ENCODE results near the gene MUC4.

DNA sequence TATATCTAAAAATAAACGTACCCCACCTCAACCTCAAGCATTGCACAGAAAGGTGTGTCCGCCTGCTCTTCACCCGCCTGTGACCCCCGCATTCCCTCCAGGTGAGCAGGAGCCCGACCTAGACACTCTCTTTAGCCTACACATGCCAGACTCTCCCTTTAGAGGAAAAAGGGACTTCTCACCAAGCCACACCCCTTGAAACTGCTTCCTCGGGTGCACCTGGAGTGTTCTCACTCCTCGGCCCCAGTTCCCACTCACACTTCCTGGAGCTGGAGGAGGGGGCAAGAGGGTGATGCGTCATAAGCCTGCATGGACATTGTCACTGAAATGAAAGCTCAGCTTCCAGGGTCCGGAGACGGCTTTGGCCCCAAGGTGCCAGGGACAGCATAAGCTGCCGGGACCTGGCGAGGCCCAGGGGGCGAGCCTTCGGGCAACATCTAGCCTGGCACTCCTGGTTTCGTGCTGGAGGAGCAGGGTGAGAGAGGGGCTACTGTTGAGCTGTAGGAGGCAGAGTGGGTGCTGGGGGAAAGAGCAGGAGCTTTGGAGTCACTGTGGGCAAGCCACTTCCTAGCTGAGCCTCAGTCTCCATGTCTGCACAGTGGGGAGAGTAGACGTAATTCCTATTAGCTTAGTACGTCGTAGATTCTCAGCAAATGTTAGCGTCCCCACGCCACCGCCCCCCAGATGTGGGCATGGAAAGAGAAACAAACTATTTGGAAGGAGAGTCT is 9.8 kb upstream of the MUC4 start:
- TF ChIP-seq, protein P1, sequence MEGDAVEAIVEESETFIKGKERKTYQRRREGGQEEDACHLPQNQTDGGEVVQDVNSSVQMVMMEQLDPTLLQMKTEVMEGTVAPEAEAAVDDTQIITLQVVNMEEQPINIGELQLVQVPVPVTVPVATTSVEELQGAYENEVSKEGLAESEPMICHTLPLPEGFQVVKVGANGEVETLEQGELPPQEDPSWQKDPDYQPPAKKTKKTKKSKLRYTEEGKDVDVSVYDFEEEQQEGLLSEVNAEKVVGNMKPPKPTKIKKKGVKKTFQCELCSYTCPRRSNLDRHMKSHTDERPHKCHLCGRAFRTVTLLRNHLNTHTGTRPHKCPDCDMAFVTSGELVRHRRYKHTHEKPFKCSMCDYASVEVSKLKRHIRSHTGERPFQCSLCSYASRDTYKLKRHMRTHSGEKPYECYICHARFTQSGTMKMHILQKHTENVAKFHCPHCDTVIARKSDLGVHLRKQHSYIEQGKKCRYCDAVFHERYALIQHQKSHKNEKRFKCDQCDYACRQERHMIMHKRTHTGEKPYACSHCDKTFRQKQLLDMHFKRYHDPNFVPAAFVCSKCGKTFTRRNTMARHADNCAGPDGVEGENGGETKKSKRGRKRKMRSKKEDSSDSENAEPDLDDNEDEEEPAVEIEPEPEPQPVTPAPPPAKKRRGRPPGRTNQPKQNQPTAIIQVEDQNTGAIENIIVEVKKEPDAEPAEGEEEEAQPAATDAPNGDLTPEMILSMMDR (IDR thresholded peaks at IDR 0.05; ENCODE audit: poor library complexity, severe bottlenecking) = no peak
- TF ChIP-seq TAF1 (IDR thresholded peaks at IDR 0.05; ENCODE audit: low read depth) = no peak
- TF ChIP-seq RAD21 (conservative IDR thresholded peaks at IDR 0.05) = no peak
- no peak for TF ChIP-seq EZH2 (IDR thresholded peaks at IDR 0.05; ENCODE audit: borderline replicate concordance, insufficient read depth, low read length, poor library complexity, severe bottlenecking)
- no peak for TF ChIP-seq EP300 (conservative IDR thresholded peaks at IDR 0.05; ENCODE audit: poor library complexity, severe bottlenecking)
